SK-N-SH (cell line): Measurements from ENCODE around the gene ERCC2. TPM values are rescaled to one million over a fixed set of nuclear protein-coding genes. Genes with fewer than 3 reads are reported as not detected.

Experiments used
- CTCF ChIA-PET: fragments of 300-600, 350-600 bp; formaldehyde crosslinking; extraction: SDS; loops from one replicate; lab custom pipeline; 2021; lab: Yijun Ruan, JAX
- POLR2A ChIA-PET: fragments of 350-600 bp; sonication (Branson Sonifier 250); formaldehyde crosslinking; extraction: SDS; loops from one replicate; lab custom pipeline; 2020; ENCODE audit warnings: antibody characterized with exemption, inconsistent platforms; lab: Yijun Ruan, JAX
- DNase-seq: peaks from one replicate; pipeline ENCODE4 v3.0.0; 2012
- H2AFZ ChIP-seq: fragments of 200-600 bp; sonication (generic); 2 replicates; pipeline ENCODE4 v1.8.1; 2016; ENCODE audit warnings: antibody characterized with exemption, mild to moderate bottlenecking, low read depth
- H3F3A ChIP-seq: fragments of 200-600 bp; sonication (generic); replicated peaks from 2 replicates; pipeline ENCODE3; 2016; ENCODE audit warnings: antibody characterized with exemption, mild to moderate bottlenecking; ENCODE audit not compliant: insufficient read depth
- H3K27ac ChIP-seq, 2 experiments: fragments of 200-500 bp in 1 of 2; fragments of 200-600 bp in 1 of 2; sonication (Bioruptor generic) in 1 of 2; sonication (generic), shearing (Covaris generic) in 1 of 2; 2 replicates each; pipeline versions ENCODE4 v1.5.1 to v1.6.1; 2014 to 2016; ENCODE audit warnings: low read depth in 2 of 2, inconsistent platforms in 1 of 2, low read length in 1 of 2, mild to moderate bottlenecking in 1 of 2, mixed read lengths in 1 of 2
- H3K27me3 ChIP-seq: fragments of 200-600 bp; sonication (generic), shearing (Covaris generic); 2 replicates; pipeline ENCODE4 v1.6.1; 2016; ENCODE audit warnings: mixed run types; ENCODE audit not compliant: insufficient read depth
- H3K36me3 ChIP-seq, 2 experiments: fragments of 200-500 bp in 1 of 2; fragments of 200-600 bp in 1 of 2; sonication (Bioruptor generic) in 1 of 2; sonication (generic) in 1 of 2; replicated peaks in 1 of 2; 2 replicates each; pipeline versions ENCODE3 to v1.5.1; 2014 to 2016; ENCODE audit warnings: low read length in 1 of 2, mild to moderate bottlenecking in 1 of 2; ENCODE audit not compliant: insufficient read depth in 2 of 2, control insufficient read depth in 1 of 2
- H3K4me1 ChIP-seq, 2 experiments: fragments of 200-500 bp in 1 of 2; fragments of 200-600 bp in 1 of 2; sonication (Bioruptor generic) in 1 of 2; sonication (generic), shearing (Covaris generic) in 1 of 2; 2 replicates each; pipeline versions ENCODE4 v1.5.1 to v1.6.1; 2014 to 2016; ENCODE audit warnings: low read depth in 1 of 2, low read length in 1 of 2, mixed run types in 1 of 2; ENCODE audit not compliant: insufficient read depth in 2 of 2, control insufficient read depth in 1 of 2
- H3K4me2 ChIP-seq: fragments of 200-600 bp; sonication (generic), shearing (Covaris generic); 2 replicates; pipeline ENCODE4 v1.6.1; 2017; ENCODE audit warnings: mixed run types
- H3K4me3 ChIP-seq, 2 experiments: fragments of 200-500 bp in 1 of 2; fragments of 200-600 bp in 1 of 2; sonication (Bioruptor generic) in 1 of 2; sonication (generic), shearing (Covaris generic) in 1 of 2; 2 replicates each; pipeline versions ENCODE4 v1.5.1 to v1.8.1; 2014 to 2016; ENCODE audit warnings: low read depth in 2 of 2, inconsistent platforms in 1 of 2, low read length in 1 of 2, mild to moderate bottlenecking in 1 of 2, mixed read lengths in 1 of 2, moderate library complexity in 1 of 2
- H3K79me2 ChIP-seq: fragments of 200-600 bp; sonication (generic); 2 replicates; pipeline ENCODE4 v1.8.1; 2017; ENCODE audit warnings: mild to moderate bottlenecking; ENCODE audit not compliant: insufficient read depth
- H3K9ac ChIP-seq: fragments of 200-600 bp; sonication (generic); 2 replicates; pipeline ENCODE4 v1.6.1; 2017; ENCODE audit warnings: mixed run types
- H3K9me2 ChIP-seq: fragments of 200-600 bp; sonication (generic); 2 replicates; pipeline ENCODE4 v1.6.1; 2017; ENCODE audit warnings: mixed run types
- H3K9me3 ChIP-seq: fragments of 200-600 bp; sonication (generic); 2 replicates; pipeline ENCODE4 v1.6.1; 2017; ENCODE audit warnings: mixed run types, mild to moderate bottlenecking, moderate library complexity
- H4K20me1 ChIP-seq: fragments of 200-600 bp; sonication (generic); 2 replicates; pipeline ENCODE4 v1.6.1; 2017; ENCODE audit warnings: mild to moderate bottlenecking, mixed run types; ENCODE audit not compliant: insufficient read depth
- CHD2 ChIP-seq: fragments of 150-350 bp; IDR thresholded peaks from 2 replicates; pipeline ENCODE4 v1.6.1; 2018; ENCODE audit warnings: low read length; ENCODE audit not compliant: partially characterized antibody
- ELF1 ChIP-seq: IDR thresholded peaks from 2 replicates; pipeline ENCODE4 v1.4.0; 2012
- JUND ChIP-seq: IDR thresholded peaks from 2 replicates; pipeline ENCODE4 v1.4.0; 2012
- MXI1 ChIP-seq: IDR thresholded peaks from 2 replicates; pipeline ENCODE4 v1.6.1; 2012; ENCODE audit warnings: mild to moderate bottlenecking, low read depth, low read length, improper control_type of control experiment
- POLR2AphosphoS5 ChIP-seq: IDR thresholded peaks from 2 replicates; pipeline ENCODE4 v1.6.1; 2012; ENCODE audit warnings: low read depth, low read length
- RCOR1 ChIP-seq: fragments of 150-350 bp; IDR thresholded peaks from 2 replicates; pipeline ENCODE4 v1.6.1; 2017; ENCODE audit warnings: antibody characterized with exemption, low read length
- TAF1 ChIP-seq: IDR thresholded peaks from 2 replicates; pipeline ENCODE4 v1.6.1; 2012; ENCODE audit warnings: low read depth, mild to moderate bottlenecking, low read length, moderate library complexity, borderline replicate concordance
- TCF12 ChIP-seq: IDR thresholded peaks from 2 replicates; pipeline ENCODE4 v1.4.0; 2012
- WGBS: methylation state at CpG from one replicate; pipeline ENCODE4 v1.1.6; 2017; ENCODE audit warnings: low lambda C conversion rate; 5-methylcytosine and 5-hydroxymethylcytosine counted together
- polyA plus RNA-seq, 3 experiments: library from polyadenylated mRNA; depleted of rRNA; stranded (reverse); fragments of >200 nt; gene quantifications; 2 replicates each; pipeline ENCODE4 v1.2.3, GENCODE V29; 2012
- TF ChIP-seq, protein P1 (sequence below): IDR thresholded peaks from 2 replicates; pipeline ENCODE4 v1.4.0; 2012; ENCODE audit warnings: low read depth, borderline replicate concordance
- TF ChIP-seq, protein P2 (sequence below): IDR thresholded peaks from 2 replicates; pipeline ENCODE4 v1.4.0; 2012; ENCODE audit warnings: low read depth

Gene ERCC2
- polyA plus RNA-seq, 1 of the 3 experiments (the other 2 are of a cell fraction): 72.8 TPM

DNA sequence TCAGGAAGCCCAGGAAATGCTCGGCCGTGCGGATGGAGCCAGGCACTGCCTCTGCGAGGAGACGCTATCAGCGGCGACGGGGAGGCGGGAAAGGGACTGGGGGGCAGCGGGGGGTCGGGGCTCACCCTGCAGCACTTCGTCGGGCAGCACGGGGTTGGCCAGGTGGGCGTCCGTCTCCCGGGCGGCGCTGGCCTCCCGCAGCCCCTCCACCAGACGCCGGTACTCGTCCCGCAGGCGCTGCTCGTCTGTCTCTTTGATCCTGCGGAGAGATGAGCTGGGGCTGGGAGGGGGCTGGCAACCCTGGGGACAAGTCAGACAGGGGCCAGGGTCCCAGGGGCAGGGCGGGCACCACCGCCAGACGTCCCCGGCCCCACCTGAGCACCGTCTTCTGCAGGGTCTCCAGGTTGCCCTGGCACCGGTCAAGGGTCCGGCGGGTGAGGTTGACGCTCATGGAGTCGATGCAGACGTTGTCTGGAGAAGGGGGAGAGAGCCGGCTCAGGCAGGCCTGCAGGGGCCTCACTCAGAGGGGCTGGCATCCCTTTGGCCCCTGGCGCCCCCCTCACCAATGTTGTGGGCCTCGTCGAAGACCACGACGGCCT lies 6.4 kb downstream of the ERCC2 start:
- Histone ChIP-seq H3F3A (no peaks in the 10 kb centered on the region), H3K4me1 (peaks cover 0 to 2% of the 10 kb centered on the region in 2 experiments; a peak in 1 of 4 replicates), H2AFZ (no peak overlapping the region), H4K20me1 (no peaks in the 10 kb centered on the region), H3K4me2 (no peak overlapping the region), H3K36me3 (peaks cover 17 to 28% of the 10 kb centered on the region in 2 experiments), H3K4me3 (no peak overlapping the region), H3K27ac (no peak overlapping the region), H3K9ac (no peak overlapping the region), H3K79me2 (peaks cover 33% of the 10 kb centered on the region), H3K9me2 (no peaks in the 10 kb centered on the region), H3K27me3 (no peaks in the 10 kb centered on the region), H3K9me3 (no peaks in the 10 kb centered on the region)
- POLR2A ChIA-PET: no interaction called here
- CTCF ChIA-PET: no interaction called here
- WGBS: 96% methylated on average over 20 of the region's 44 CpGs
- TF ChIP-seq, protein P1, sequence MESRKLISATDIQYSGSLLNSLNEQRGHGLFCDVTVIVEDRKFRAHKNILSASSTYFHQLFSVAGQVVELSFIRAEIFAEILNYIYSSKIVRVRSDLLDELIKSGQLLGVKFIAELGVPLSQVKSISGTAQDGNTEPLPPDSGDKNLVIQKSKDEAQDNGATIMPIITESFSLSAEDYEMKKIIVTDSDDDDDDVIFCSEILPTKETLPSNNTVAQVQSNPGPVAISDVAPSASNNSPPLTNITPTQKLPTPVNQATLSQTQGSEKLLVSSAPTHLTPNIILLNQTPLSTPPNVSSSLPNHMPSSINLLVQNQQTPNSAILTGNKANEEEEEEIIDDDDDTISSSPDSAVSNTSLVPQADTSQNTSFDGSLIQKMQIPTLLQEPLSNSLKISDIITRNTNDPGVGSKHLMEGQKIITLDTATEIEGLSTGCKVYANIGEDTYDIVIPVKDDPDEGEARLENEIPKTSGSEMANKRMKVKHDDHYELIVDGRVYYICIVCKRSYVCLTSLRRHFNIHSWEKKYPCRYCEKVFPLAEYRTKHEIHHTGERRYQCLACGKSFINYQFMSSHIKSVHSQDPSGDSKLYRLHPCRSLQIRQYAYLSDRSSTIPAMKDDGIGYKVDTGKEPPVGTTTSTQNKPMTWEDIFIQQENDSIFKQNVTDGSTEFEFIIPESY: no peak
- TF ChIP-seq POLR2AphosphoS5 (no peak), MXI1 (no peak), TAF1 (no peak)
- TF ChIP-seq, protein P2, sequence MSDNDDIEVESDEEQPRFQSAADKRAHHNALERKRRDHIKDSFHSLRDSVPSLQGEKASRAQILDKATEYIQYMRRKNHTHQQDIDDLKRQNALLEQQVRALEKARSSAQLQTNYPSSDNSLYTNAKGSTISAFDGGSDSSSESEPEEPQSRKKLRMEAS: no peak
- DNase-seq: no peak

DNA sequence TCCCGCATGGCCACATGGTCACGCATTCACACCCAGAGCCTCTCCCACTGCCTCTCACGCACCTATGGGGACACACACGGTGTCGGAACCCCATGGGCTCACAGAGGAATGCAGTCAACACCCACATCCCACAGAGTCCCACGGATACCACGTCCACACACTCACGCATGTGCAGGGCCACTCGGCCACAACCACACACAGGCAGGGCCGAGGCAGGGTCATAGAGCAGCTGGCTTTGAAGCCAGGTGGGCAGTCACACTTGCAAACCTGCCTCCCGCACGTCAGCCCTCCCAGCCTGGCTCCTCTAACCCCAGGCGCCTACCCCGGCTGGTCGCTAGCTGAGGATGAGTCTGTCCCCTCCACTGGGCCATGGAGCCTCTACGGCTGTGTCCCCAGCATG lies 8.1 kb downstream of the ERCC2 start:
- POLR2A ChIA-PET: interaction anchor here (1.4 kb wide), 1 partner anchor 10 kb away, joined by 3 read pairs; no protein-coding TSS in a partner anchor
- Histone ChIP-seq H3K27ac (no peak overlapping the region), H2AFZ (no peak overlapping the region), H3K27me3 (no peaks in the 10 kb centered on the region), H3K4me1 (no peaks in the 10 kb centered on the region), H3K4me3 (no peak overlapping the region), H3K9ac (no peak overlapping the region), H3K4me2 (no peak overlapping the region), H3K36me3 (peaks cover 8 to 30% of the 10 kb centered on the region in 2 experiments), H3K9me3 (no peaks in the 10 kb centered on the region), H4K20me1 (no peaks in the 10 kb centered on the region), H3K79me2 (peaks cover 16% of the 10 kb centered on the region)
- DNase-seq: no peak
- 92% methylated on average over 14 of the region's 16 CpGs for WGBS
- CTCF ChIA-PET: interaction anchor here (1.5 kb wide), 1 partner anchor 23 kb away, joined by 3 read pairs; no protein-coding TSS in a partner anchor
- TF ChIP-seq JUND: no peak
- no peak for TF ChIP-seq POLR2AphosphoS5
- TF ChIP-seq TCF12: no peak
- TF ChIP-seq ELF1: no peak
- TF ChIP-seq CHD2: no peak
- no peak for TF ChIP-seq RCOR1
- TF ChIP-seq, all 33 proteins: peak for 0
- no peaks in the 10 kb centered on the region for H3F3A ChIP-seq
- no peaks in the 10 kb centered on the region for H3K9me2 ChIP-seq
